OCI-LY3 (cell line): ENCODE data around the gene TCTN1.
"Not testable (repeated sequence)": the region's sequence is repeated elsewhere in the genome, so short reads cannot be mapped to it uniquely, and the experiment has no call there.

Experiments
- EZH2phosphoT487 ChIP-seq: fragments of 200-600 bp; shearing (Covaris generic); IDR thresholded peaks from 2 replicates; pipeline ENCODE4 v1.6.1; 2018; ENCODE audit warnings: antibody characterized with exemption, mixed run types, low read depth
- TF ChIP-seq, protein P1 (sequence below): fragments of 200-600, 300-600 bp; sonication (generic); IDR thresholded peaks from 2 replicates; pipeline ENCODE4 v1.5.1; 2014; ENCODE audit warnings: antibody characterized with exemption, low read length, low read depth

- TF ChIP-seq, protein P1, sequence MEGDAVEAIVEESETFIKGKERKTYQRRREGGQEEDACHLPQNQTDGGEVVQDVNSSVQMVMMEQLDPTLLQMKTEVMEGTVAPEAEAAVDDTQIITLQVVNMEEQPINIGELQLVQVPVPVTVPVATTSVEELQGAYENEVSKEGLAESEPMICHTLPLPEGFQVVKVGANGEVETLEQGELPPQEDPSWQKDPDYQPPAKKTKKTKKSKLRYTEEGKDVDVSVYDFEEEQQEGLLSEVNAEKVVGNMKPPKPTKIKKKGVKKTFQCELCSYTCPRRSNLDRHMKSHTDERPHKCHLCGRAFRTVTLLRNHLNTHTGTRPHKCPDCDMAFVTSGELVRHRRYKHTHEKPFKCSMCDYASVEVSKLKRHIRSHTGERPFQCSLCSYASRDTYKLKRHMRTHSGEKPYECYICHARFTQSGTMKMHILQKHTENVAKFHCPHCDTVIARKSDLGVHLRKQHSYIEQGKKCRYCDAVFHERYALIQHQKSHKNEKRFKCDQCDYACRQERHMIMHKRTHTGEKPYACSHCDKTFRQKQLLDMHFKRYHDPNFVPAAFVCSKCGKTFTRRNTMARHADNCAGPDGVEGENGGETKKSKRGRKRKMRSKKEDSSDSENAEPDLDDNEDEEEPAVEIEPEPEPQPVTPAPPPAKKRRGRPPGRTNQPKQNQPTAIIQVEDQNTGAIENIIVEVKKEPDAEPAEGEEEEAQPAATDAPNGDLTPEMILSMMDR, result not testable (repeated sequence)
- TF ChIP-seq EZH2phosphoT487, result not testable (repeated sequence)
Measured at GRCh38 chr12:110569838-110570237, 44.1 kb upstream of the TCTN1 start.
